ENCODE results near the gene NAA10. TPM values are rescaled to one million over a fixed set of nuclear protein-coding genes. Genes with fewer than 3 reads are reported as not detected.

NAA10 gene
- total RNA-seq, 1 experiment from 2014 or later = 124 TPM

GRCh38 chrX:153966841-153967535 is 32.2 kb upstream of the NAA10 start:
- H3K27me3 ChIP-seq (ENCODE audit: insufficient read depth, low read length) = no peaks in the 10 kb centered on the region
- BruUV-seq (replicated peaks) = no TSS peak
- RAD21 ChIA-PET (ENCODE audit: low non-redundant PET in 1 of 2, low total read pairs in 2 of 2, uncharacterized antibody in 2 of 2, unreplicated experiment in 2 of 2) = no interaction called here
- CTCF ChIA-PET = no interaction called here
- H2AFZ ChIP-seq (ENCODE audit: low read depth, low read length, poor library complexity, severe bottlenecking) = no peak overlapping the region
- TF ChIP-seq SIN3A (IDR thresholded peaks at IDR 0.05; ENCODE audit: low read depth) = no peak
- no peak for TF ChIP-seq JUND (IDR thresholded peaks at IDR 0.05)
- no peak for TF ChIP-seq POLR2AphosphoS5 (IDR thresholded peaks at IDR 0.05; ENCODE audit: low read depth, low read length)
- no peak for TF ChIP-seq CBX3 (IDR thresholded peaks at IDR 0.05; ENCODE audit: low read depth)
- TF ChIP-seq MAX (IDR thresholded peaks at IDR 0.05) = no peak
- no peak for TF ChIP-seq ZNF274 (IDR thresholded peaks at IDR 0.05; ENCODE audit: low read depth, low read length)
- TF ChIP-seq YY1 (IDR thresholded peaks at IDR 0.05; ENCODE audit: extremely low read depth, insufficient replicate concordance, low read depth, low read length) = no peak
- TF ChIP-seq, protein P1, sequence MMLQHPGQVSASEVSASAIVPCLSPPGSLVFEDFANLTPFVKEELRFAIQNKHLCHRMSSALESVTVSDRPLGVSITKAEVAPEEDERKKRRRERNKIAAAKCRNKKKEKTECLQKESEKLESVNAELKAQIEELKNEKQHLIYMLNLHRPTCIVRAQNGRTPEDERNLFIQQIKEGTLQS (IDR thresholded peaks at IDR 0.05) = no peak
- no peak for TF ChIP-seq SP1 (IDR thresholded peaks at IDR 0.05; ENCODE audit: low read depth)
- TF ChIP-seq CTCF (IDR thresholded peaks at IDR 0.05 in 2 of 3, conservative IDR thresholded peaks at IDR 0.05 in 1 of 3; ENCODE audit: borderline replicate concordance in 1 of 3, insufficient read depth in 1 of 3, low read depth in 2 of 3, low read length in 2 of 3) = no peak
- no peak for TF ChIP-seq EZH2phosphoT487 (IDR thresholded peaks at IDR 0.05; ENCODE audit: borderline replicate concordance)
- TF ChIP-seq SRF (IDR thresholded peaks at IDR 0.05; ENCODE audit: low read depth) = no peak
- TF ChIP-seq ELF1 (IDR thresholded peaks at IDR 0.05; ENCODE audit: borderline replicate concordance, low read depth) = no peak
- TF ChIP-seq RAD21 (IDR thresholded peaks at IDR 0.05; ENCODE audit: low read depth) = no peak
- no peak for TF ChIP-seq CEBPB (IDR thresholded peaks at IDR 0.05; ENCODE audit: low read depth)
- no peak for TF ChIP-seq POLR2A (IDR thresholded peaks at IDR 0.05; ENCODE audit: borderline replicate concordance, extremely low read depth, insufficient read depth, insufficient read length)
- TF ChIP-seq, protein P2, sequence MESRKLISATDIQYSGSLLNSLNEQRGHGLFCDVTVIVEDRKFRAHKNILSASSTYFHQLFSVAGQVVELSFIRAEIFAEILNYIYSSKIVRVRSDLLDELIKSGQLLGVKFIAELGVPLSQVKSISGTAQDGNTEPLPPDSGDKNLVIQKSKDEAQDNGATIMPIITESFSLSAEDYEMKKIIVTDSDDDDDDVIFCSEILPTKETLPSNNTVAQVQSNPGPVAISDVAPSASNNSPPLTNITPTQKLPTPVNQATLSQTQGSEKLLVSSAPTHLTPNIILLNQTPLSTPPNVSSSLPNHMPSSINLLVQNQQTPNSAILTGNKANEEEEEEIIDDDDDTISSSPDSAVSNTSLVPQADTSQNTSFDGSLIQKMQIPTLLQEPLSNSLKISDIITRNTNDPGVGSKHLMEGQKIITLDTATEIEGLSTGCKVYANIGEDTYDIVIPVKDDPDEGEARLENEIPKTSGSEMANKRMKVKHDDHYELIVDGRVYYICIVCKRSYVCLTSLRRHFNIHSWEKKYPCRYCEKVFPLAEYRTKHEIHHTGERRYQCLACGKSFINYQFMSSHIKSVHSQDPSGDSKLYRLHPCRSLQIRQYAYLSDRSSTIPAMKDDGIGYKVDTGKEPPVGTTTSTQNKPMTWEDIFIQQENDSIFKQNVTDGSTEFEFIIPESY (IDR thresholded peaks at IDR 0.05; ENCODE audit: extremely low read depth, insufficient replicate concordance, low read length) = no peak
- TF ChIP-seq, protein P3, sequence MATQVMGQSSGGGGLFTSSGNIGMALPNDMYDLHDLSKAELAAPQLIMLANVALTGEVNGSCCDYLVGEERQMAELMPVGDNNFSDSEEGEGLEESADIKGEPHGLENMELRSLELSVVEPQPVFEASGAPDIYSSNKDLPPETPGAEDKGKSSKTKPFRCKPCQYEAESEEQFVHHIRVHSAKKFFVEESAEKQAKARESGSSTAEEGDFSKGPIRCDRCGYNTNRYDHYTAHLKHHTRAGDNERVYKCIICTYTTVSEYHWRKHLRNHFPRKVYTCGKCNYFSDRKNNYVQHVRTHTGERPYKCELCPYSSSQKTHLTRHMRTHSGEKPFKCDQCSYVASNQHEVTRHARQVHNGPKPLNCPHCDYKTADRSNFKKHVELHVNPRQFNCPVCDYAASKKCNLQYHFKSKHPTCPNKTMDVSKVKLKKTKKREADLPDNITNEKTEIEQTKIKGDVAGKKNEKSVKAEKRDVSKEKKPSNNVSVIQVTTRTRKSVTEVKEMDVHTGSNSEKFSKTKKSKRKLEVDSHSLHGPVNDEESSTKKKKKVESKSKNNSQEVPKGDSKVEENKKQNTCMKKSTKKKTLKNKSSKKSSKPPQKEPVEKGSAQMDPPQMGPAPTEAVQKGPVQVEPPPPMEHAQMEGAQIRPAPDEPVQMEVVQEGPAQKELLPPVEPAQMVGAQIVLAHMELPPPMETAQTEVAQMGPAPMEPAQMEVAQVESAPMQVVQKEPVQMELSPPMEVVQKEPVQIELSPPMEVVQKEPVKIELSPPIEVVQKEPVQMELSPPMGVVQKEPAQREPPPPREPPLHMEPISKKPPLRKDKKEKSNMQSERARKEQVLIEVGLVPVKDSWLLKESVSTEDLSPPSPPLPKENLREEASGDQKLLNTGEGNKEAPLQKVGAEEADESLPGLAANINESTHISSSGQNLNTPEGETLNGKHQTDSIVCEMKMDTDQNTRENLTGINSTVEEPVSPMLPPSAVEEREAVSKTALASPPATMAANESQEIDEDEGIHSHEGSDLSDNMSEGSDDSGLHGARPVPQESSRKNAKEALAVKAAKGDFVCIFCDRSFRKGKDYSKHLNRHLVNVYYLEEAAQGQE (IDR thresholded peaks at IDR 0.05; ENCODE audit: low read depth) = no peak
- no peak for TF ChIP-seq TCF7L2 (IDR thresholded peaks at IDR 0.05; ENCODE audit: borderline replicate concordance, extremely low read depth, insufficient read depth, insufficient read length)
- TF ChIP-seq EGR1 (IDR thresholded peaks at IDR 0.05; ENCODE audit: low read depth) = no peak
- peaks cover 7 to 13% of the 10 kb centered on the region in 2 experiments; a peak in 3 of 4 replicates for H3K4me1 ChIP-seq (ENCODE audit: control insufficient read depth in 1 of 2, insufficient read depth in 2 of 2, low read length in 2 of 2)
- H4K20me1 ChIP-seq (ENCODE audit: insufficient read depth) = no peaks in the 10 kb centered on the region
- peaks cover 3 to 16% of the 10 kb centered on the region in 2 experiments; a peak in 2 of 4 replicates for H3K36me3 ChIP-seq (ENCODE audit: control insufficient read depth in 1 of 2, insufficient read depth in 2 of 2, low read length in 2 of 2)
- H3K9me3 ChIP-seq (ENCODE audit: control insufficient read depth in 1 of 2, insufficient read depth in 1 of 2, low read depth in 1 of 2, low read length in 2 of 2) = no peaks in the 10 kb centered on the region
- intact Hi-C loops (cut with micrococcal nuclease) = no loop called here
- no peak overlapping the region; the same call in 1 of the 2 replicates for H3K27ac ChIP-seq (ENCODE audit: low read depth, low read length)
- ATAC-seq = no peak
- H3K9ac ChIP-seq (ENCODE audit: low read length) = no peak overlapping the region
- POLR2A ChIA-PET = no interaction called here
- H3K4me2 ChIP-seq (ENCODE audit: low read length) = no peak overlapping the region
- H3K4me3 ChIP-seq (replicated peaks in 1 of 2; ENCODE audit: low read depth in 1 of 2, low read length in 2 of 2) = no peak overlapping the region
- H3K9me2 ChIP-seq (ENCODE audit: insufficient read depth) = no peaks in the 10 kb centered on the region
- H3K79me2 ChIP-seq (ENCODE audit: insufficient read depth, low read length) = peaks cover 90% of the 10 kb centered on the region
- DNase-seq (ENCODE audit: low read depth, low spot score) = no peak
